Stimulated activated CD4-positive, alpha-beta T cell treated with anti-CD3 and anti-CD28 coated beads, Interleukin-1b, Interleukin-23, amount 100 ng/mL, for 24 hours (primary cell): Measurements from ENCODE around the gene DNAJC28.
"Not testable (repeated sequence)": the region's sequence is repeated elsewhere in the genome, so short reads cannot be mapped to it uniquely, and the experiment has no call there.

ENCODE experiments used
- DNase-seq, 4 experiments: peaks; one replicate each; pipeline ENCODE4 v3.0.0-alpha.2; 2020; ENCODE audit warnings: low read depth in 4 of 4, low spot score in 1 of 4

The DNAJC28 gene

GRCh38 chr21:33481314-33481943 lies 10.1 kb downstream of the DNAJC28 start:
- DNase-seq, result no peak

GRCh38 chr21:33480481-33481103 lies 10.9 kb downstream of the DNAJC28 start:
- DNase-seq, result no peak

GRCh38 chr21:33479679-33480480 lies 11.6 kb downstream of the DNAJC28 start, which contains the start of gene TMEM50B:
TSS of gene TMEM50B (minus strand) at chr21:33479974. CDS start at chr21:33468885, 11,089 bp downstream.
- peak; percentile 92 to 96 (median 96) for DNase-seq

- DNase-seq, result peak in 3 of 4 experiments; percentile 4 to 20 (median 5)
Measured at GRCh38 chr21:33478935-33479678, 12.4 kb downstream of the DNAJC28 start.

GRCh38 chr21:33478182-33478581 lies 13.3 kb downstream of the DNAJC28 start:
- no peak for DNase-seq

- no peak for DNase-seq
Measured at GRCh38 chr21:33477066-33477465, 14.4 kb downstream of the DNAJC28 start.

- no peak for DNase-seq
Measured at GRCh38 chr21:33473344-33473743, 18.2 kb downstream of the DNAJC28 start.

- no peak for DNase-seq
Measured at GRCh38 chr21:33470701-33471100, 20.8 kb downstream of the DNAJC28 start.

GRCh38 chr21:33469183-33469582 lies 22.3 kb downstream of the DNAJC28 start:
- DNase-seq, result not testable (repeated sequence)

- DNase-seq, result no peak
Measured at GRCh38 chr21:33461538-33462250, 29.8 kb downstream of the DNAJC28 start.

GRCh38 chr21:33458861-33459260 lies 32.7 kb downstream of the DNAJC28 start:
- DNase-seq, result no peak

GRCh38 chr21:33455686-33456446 lies 35.6 kb downstream of the DNAJC28 start:
- DNase-seq, result no peak

GRCh38 chr21:33452362-33452761 lies 39.2 kb downstream of the DNAJC28 start:
- DNase-seq, result no peak

GRCh38 chr21:33451634-33452071 lies 39.9 kb downstream of the DNAJC28 start:
- DNase-seq, result no peak

- DNase-seq, result no peak
Measured at GRCh38 chr21:33449616-33450015, 41.9 kb downstream of the DNAJC28 start.

- DNase-seq, result not testable (repeated sequence)
Measured at GRCh38 chr21:33446620-33447019, 44.9 kb downstream of the DNAJC28 start.

- no peak for DNase-seq
Measured at GRCh38 chr21:33444499-33444898, 47.0 kb downstream of the DNAJC28 start.

- DNase-seq, result no peak
Measured at GRCh38 chr21:33443194-33443593, 48.3 kb downstream of the DNAJC28 start.

- no peak for DNase-seq
Measured at GRCh38 chr21:33441489-33442477, 49.7 kb downstream of the DNAJC28 start.
